CD4-positive, alpha-beta memory T cell (primary cell): Measurements from ENCODE around the gene ITPR2. TPM values are rescaled to one million over a fixed set of nuclear protein-coding genes. Genes with fewer than 3 reads are reported as not detected.

Experiments used
- CTCF ChIA-PET: fragments of 350-600 bp; sonication (Branson Sonifier 250); formaldehyde crosslinking; loops from one replicate; lab custom pipeline; 2021; ENCODE audit warnings: inconsistent platforms; ENCODE audit not compliant: partially characterized antibody; lab: Charles Lee
- POLR2A ChIA-PET: fragments of 350-600 bp; sonication (Branson Sonifier 250); formaldehyde crosslinking; loops from one replicate; lab custom pipeline; 2021; ENCODE audit not compliant: partially characterized antibody; lab: Charles Lee
- DNase-seq, 5 donors: peaks; one replicate each; pipeline versions ENCODE4 v3.0.0 to v3.0.0-alpha.2; 2020 to 2022; ENCODE audit warnings: mixed read lengths in 1 of 5
- H3K27ac ChIP-seq: one replicate; pipeline ENCODE4 v1.7.0; 2013; ENCODE audit warnings: low read depth, low read length
- H3K27me3 ChIP-seq: 2 replicates; pipeline ENCODE4 v1.7.0; 2013; ENCODE audit warnings: mild to moderate bottlenecking, low read length, moderate library complexity; ENCODE audit not compliant: insufficient read depth
- H3K36me3 ChIP-seq: 2 replicates; pipeline ENCODE4 v1.7.0; 2013; ENCODE audit warnings: mild to moderate bottlenecking, low read length, moderate library complexity; ENCODE audit not compliant: insufficient read depth
- H3K4me1 ChIP-seq: 2 replicates; pipeline ENCODE4 v1.7.0; 2013; ENCODE audit warnings: mild to moderate bottlenecking, low read length, moderate library complexity; ENCODE audit not compliant: insufficient read depth
- H3K4me3 ChIP-seq, 2 donors: one replicate each; pipeline ENCODE4 v1.7.0; 2013; ENCODE audit warnings: low read length in 2 of 2, mild to moderate bottlenecking in 1 of 2
- H3K9me3 ChIP-seq, 2 donors: one replicate each; pipeline ENCODE4 v1.7.0; 2013; ENCODE audit warnings: low read length in 2 of 2, control low read depth in 1 of 2; ENCODE audit not compliant: control insufficient read depth in 1 of 2
- H3K27ac Mint-ChIP-seq, 7 donors: one replicate each; pipeline ENCODE4 v1.8.0; 2020 to 2021; ENCODE audit warnings: mixed read lengths in 7 of 7, mild to moderate bottlenecking in 6 of 7, inconsistent platforms in 3 of 7, moderate library complexity in 3 of 7
- H3K27me3 Mint-ChIP-seq, 2 donors: one replicate each; pipeline ENCODE4 v1.8.0; 2020 to 2021; ENCODE audit warnings: mixed read lengths in 2 of 2
- H3K36me3 Mint-ChIP-seq, 2 donors: one replicate each; pipeline ENCODE4 v1.8.0; 2020 to 2021; ENCODE audit warnings: mixed read lengths in 2 of 2, inconsistent platforms in 1 of 2, mild to moderate bottlenecking in 1 of 2
- H3K4me1 Mint-ChIP-seq, 4 donors: one replicate each; pipeline ENCODE4 v1.8.0; 2020 to 2021; ENCODE audit warnings: mixed read lengths in 4 of 4, mild to moderate bottlenecking in 1 of 4
- H3K4me3 Mint-ChIP-seq, 8 donors: one replicate each; pipeline ENCODE4 v1.8.0; 2020 to 2021; ENCODE audit warnings: mixed read lengths in 8 of 8, mild to moderate bottlenecking in 7 of 8, moderate library complexity in 6 of 8, inconsistent platforms in 3 of 8
- H3K9me3 Mint-ChIP-seq, 8 donors: one replicate each; pipeline ENCODE4 v1.8.0; 2020 to 2021; ENCODE audit warnings: mixed read lengths in 8 of 8, mild to moderate bottlenecking in 5 of 8, inconsistent platforms in 3 of 8, moderate library complexity in 1 of 8
- intact Hi-C: fragments of 100-400 bp; cut with micrococcal nuclease; formaldehyde crosslinking; loops from one replicate; pipeline ENCODE4 v1.15.1; 2023
- polyA plus RNA-seq, 2 donors: library from polyadenylated mRNA; unstranded; fragments of 300-500 nt; fragmentation: Illumina TruSeq; gene quantifications; one replicate each; pipeline ENCODE4 v1.2.3, GENCODE V29; 2021
- total RNA-seq, 2 experiments: library from RNA; stranded (reverse); gene quantifications; one replicate each; pipeline ENCODE4 v1.2.3, GENCODE V29; 2021

ITPR2 gene
- total and polyA plus RNA-seq, 4 experiments from 2014 or later = 4.7 to 55.6 (median 34.1) TPM

GRCh38 chr12:26717757-26718156 is 115.2 kb downstream of the ITPR2 start:
- H3K9me3 Mint-ChIP-seq = no peaks in the 10 kb centered on the region
- no peaks in the 10 kb centered on the region for H3K4me1 Mint-ChIP-seq
- no peaks in the 10 kb centered on the region for H3K27me3 ChIP-seq
- no peak overlapping the region for H3K27ac Mint-ChIP-seq
- H3K27me3 Mint-ChIP-seq = no peaks in the 10 kb centered on the region
- DNase-seq = no peak
- POLR2A ChIA-PET = no interaction called here
- H3K9me3 ChIP-seq = no peaks in the 10 kb centered on the region
- no peak overlapping the region for H3K4me3 ChIP-seq
- peaks cover 4% of the 10 kb centered on the region for H3K36me3 ChIP-seq
- peaks cover 36 to 49% of the 10 kb centered on the region in 2 donors for H3K36me3 Mint-ChIP-seq
- no peak overlapping the region for H3K4me3 Mint-ChIP-seq
- intact Hi-C loops = loop anchor here (5.0 kb wide), 1 partner anchor 115 kb away; the partner anchor contains the start of gene ITPR2
- H3K4me1 ChIP-seq = no peaks in the 10 kb centered on the region
- H3K27ac ChIP-seq = no peak overlapping the region
- CTCF ChIA-PET = no interaction called here

- intact Hi-C loops = loop anchor here (5.0 kb wide), 1 partner anchor 117 kb away; the partner anchor contains the start of gene ITPR2
- H3K4me1 ChIP-seq = no peaks in the 10 kb centered on the region
- ChIA-PET CTCF (no interaction called here), POLR2A (no interaction called here)
- H3K36me3 ChIP-seq = peaks cover 4% of the 10 kb centered on the region
- no peak overlapping the region for H3K27ac ChIP-seq
- Mint-ChIP-seq H3K4me1 (no peaks in the 10 kb centered on the region), H3K27me3 (no peaks in the 10 kb centered on the region), H3K36me3 (peaks cover 46 to 59% of the 10 kb centered on the region in 2 donors), H3K9me3 (no peaks in the 10 kb centered on the region), H3K27ac (no peak overlapping the region), H3K4me3 (no peak overlapping the region)
- no peak for DNase-seq
- no peaks in the 10 kb centered on the region for H3K9me3 ChIP-seq
- H3K27me3 ChIP-seq = no peaks in the 10 kb centered on the region
- no peak overlapping the region for H3K4me3 ChIP-seq
These were observed 117.8 kb downstream of the ITPR2 start for GRCh38 chr12:26715232-26715631.

DNA sequence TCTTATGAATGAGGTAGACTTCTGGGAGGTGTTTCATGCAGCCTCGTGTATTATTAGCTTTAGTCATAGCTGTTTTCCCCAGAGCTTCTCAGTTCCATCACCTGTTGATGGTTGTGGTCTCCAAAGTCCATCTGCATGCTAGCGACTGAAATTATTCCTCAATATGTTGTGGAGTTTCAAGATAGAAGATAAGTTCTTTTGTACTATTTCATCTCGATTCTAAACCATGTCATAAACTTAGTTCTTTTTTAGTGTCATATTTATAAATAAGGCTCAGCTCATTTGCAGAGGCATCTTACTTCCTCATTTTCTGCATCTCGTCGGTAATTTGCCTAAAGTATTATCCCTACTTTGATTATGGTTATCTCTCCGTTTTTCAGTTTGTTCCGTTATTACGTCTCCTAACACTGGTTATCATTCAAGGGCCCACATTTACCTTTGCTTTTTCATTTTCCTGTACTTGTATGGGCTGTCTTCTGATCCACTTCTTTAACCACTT is 119.1 kb downstream of the ITPR2 start:
- Histone ChIP-seq H3K27me3 (no peaks in the 10 kb centered on the region), H3K36me3 (peaks cover 4% of the 10 kb centered on the region), H3K9me3 (no peaks in the 10 kb centered on the region), H3K27ac (no peak overlapping the region), H3K4me1 (no peaks in the 10 kb centered on the region), H3K4me3 (no peak overlapping the region)
- Mint-ChIP-seq H3K9me3 (no peaks in the 10 kb centered on the region), H3K36me3 (peaks cover 53 to 62% of the 10 kb centered on the region in 2 donors), H3K4me3 (no peak overlapping the region), H3K27me3 (no peaks in the 10 kb centered on the region), H3K4me1 (no peaks in the 10 kb centered on the region), H3K27ac (no peak overlapping the region)
- no peak for DNase-seq
- ChIA-PET POLR2A (no interaction called here), CTCF (no interaction called here)
- intact Hi-C loops = no loop called here

DNA sequence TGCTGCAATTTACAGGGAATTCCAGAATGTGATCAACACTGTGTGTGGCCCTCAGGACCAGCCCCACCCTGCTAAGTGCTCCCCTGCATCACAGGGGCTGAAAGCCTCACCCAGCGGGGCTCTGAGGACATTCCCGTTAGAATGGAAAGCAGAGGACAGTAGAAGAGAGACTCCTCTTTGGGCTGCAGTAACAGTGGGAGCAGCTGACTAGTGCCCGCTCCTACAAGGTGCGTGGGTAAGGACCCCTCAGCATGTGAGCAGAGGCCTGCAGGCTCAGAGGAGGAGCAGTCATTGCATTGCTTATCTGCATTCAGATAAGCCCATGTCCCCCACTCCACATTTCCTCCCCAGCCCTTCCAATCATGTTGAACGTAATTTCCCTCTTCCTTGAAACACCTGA is 120.1 kb downstream of the ITPR2 start:
- DNase-seq = no peak
- H3K27ac ChIP-seq = no peak overlapping the region
- H3K36me3 ChIP-seq = peaks cover 4% of the 10 kb centered on the region
- no peaks in the 10 kb centered on the region for H3K27me3 ChIP-seq
- Mint-ChIP-seq H3K4me3 (peak overlapping the region in 1 of 8 donors; percentile 37), H3K4me1 (no peaks in the 10 kb centered on the region), H3K27me3 (no peaks in the 10 kb centered on the region), H3K9me3 (no peaks in the 10 kb centered on the region), H3K27ac (no peak overlapping the region), H3K36me3 (peaks cover 62 to 63% of the 10 kb centered on the region in 2 donors)
- H3K9me3 ChIP-seq = no peaks in the 10 kb centered on the region
- intact Hi-C loops = no loop called here
- ChIA-PET POLR2A (no interaction called here), CTCF (no interaction called here)
- H3K4me3 ChIP-seq = no peak overlapping the region
- H3K4me1 ChIP-seq = no peaks in the 10 kb centered on the region

GRCh38 chr12:26711569-26711968 is 121.4 kb downstream of the ITPR2 start:
- no peak overlapping the region for H3K27ac ChIP-seq
- Mint-ChIP-seq H3K4me3 (no peak overlapping the region), H3K9me3 (no peaks in the 10 kb centered on the region), H3K36me3 (peaks cover 58% of the 10 kb centered on the region in 2 donors), H3K27ac (no peak overlapping the region), H3K4me1 (no peaks in the 10 kb centered on the region), H3K27me3 (no peaks in the 10 kb centered on the region)
- POLR2A ChIA-PET = no interaction called here
- no peaks in the 10 kb centered on the region for H3K4me1 ChIP-seq
- H3K4me3 ChIP-seq = no peak overlapping the region
- H3K27me3 ChIP-seq = no peaks in the 10 kb centered on the region
- H3K9me3 ChIP-seq = no peaks in the 10 kb centered on the region
- H3K36me3 ChIP-seq = peaks cover 4% of the 10 kb centered on the region
- CTCF ChIA-PET = no interaction called here
- no peak for DNase-seq
- intact Hi-C loops = no loop called here

GRCh38 chr12:26711072-26711471 is 121.9 kb downstream of the ITPR2 start:
- Mint-ChIP-seq H3K4me1 (no peaks in the 10 kb centered on the region), H3K36me3 (peaks cover 53 to 54% of the 10 kb centered on the region in 2 donors), H3K27me3 (no peaks in the 10 kb centered on the region), H3K9me3 (no peaks in the 10 kb centered on the region), H3K27ac (no peak overlapping the region), H3K4me3 (no peak overlapping the region)
- Histone ChIP-seq H3K36me3 (peaks cover 4% of the 10 kb centered on the region), H3K9me3 (no peaks in the 10 kb centered on the region), H3K27me3 (no peaks in the 10 kb centered on the region), H3K4me1 (no peaks in the 10 kb centered on the region), H3K27ac (no peak overlapping the region), H3K4me3 (no peak overlapping the region)
- ChIA-PET CTCF (no interaction called here), POLR2A (no interaction called here)
- no peak for DNase-seq
- intact Hi-C loops = no loop called here

DNA sequence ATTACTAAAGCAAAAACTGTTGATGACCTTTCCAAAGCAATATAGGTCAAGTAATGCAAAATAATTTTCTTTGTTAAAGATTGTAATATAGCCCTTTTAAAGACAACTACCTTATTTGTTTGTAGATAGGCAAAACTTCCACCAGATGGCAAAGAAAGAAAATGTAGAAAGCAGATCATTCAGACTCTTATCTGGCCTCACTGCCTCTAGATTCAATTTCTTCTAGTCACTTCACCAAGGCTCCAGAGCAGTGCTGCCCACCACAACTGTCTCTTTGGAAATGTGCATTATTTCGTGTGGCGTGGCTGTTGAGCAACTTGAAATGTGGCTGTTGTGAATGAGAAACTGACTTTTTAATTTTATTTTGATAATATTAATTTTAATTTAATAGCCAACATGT is 127.1 kb downstream of the ITPR2 start:
- Mint-ChIP-seq H3K4me1 (no peaks in the 10 kb centered on the region), H3K27ac (no peak overlapping the region), H3K27me3 (no peaks in the 10 kb centered on the region), H3K36me3 (peaks cover 16 to 20% of the 10 kb centered on the region in 2 donors), H3K4me3 (no peak overlapping the region), H3K9me3 (no peaks in the 10 kb centered on the region)
- no peaks in the 10 kb centered on the region for H3K27me3 ChIP-seq
- intact Hi-C loops = no loop called here
- no peak overlapping the region for H3K4me3 ChIP-seq
- no peak for DNase-seq
- ChIA-PET POLR2A (no interaction called here), CTCF (no interaction called here)
- H3K9me3 ChIP-seq = no peaks in the 10 kb centered on the region
- H3K36me3 ChIP-seq = no peaks in the 10 kb centered on the region
- no peak overlapping the region for H3K27ac ChIP-seq
- H3K4me1 ChIP-seq = no peaks in the 10 kb centered on the region
